LoVo (cell line): ENCODE data around the gene ITGB8.
A peak's percentile ranks its signal among the peaks of the same experiment; 100 is the strongest.

ENCODE experiments used
- DNase-seq: peaks from one replicate; pipeline ENCODE4 v3.0.0-alpha.2; 2016; ENCODE audit warnings: low spot score

The ITGB8 gene

DNA sequence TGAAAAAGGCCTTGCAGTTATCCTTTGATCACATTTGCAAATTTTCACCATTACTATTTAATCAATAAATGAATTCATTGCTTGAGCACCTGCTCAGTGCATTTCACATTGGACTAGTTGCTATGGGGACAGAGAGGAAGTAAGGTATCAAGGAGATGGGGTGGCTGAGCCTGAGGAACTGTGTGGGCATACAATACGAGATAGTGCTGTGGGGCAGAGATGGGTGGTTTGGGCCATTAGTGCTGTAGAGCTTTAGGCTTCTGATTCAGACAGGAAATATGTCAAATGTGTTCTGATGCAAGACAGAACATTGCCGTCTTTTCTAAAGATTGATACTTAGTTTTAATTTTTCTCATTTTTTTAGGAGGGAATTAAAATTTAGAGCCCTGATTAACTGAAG lies 13.2 kb downstream of the ITGB8 start:
- DNase-seq: no peak

DNA sequence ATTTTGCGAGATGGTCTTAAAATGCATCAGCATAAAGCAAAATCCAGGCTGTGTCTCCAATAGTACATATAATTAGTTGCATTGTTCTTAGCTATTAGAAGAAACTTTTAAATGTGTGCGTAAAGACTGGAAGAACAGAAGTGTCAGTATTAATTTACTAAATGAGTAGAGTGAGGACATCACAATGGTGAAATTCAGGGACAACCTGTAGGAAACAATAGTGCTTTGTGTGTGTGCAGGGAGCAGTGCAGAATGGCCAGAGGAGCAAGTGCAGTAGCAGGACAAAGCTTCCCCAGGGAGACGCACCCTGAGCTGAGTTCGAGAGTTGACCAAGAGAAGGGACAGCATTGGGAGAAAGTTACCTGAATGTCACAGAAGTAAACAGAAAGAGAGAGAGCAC lies 13.7 kb downstream of the ITGB8 start:
- DNase-seq: no peak

DNA sequence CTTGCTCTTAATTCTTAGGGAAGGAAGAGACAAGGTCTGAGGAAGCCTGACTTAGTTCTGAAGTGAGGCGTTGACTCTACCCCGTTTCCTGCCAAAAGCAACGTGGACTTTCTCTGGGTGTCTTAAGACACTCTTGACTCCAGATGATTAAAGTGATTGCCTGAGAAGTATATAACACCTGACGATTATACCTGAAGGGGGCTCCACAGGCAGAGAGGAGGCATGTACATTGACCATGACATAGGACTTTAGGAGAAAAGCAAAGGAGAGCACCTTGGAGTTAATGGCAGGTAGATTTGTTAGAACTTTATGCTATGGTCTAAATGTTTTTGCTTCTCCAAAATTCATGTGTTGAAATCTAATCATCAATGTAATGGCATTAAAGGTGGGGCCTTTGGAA lies 15.9 kb downstream of the ITGB8 start:
- no peak for DNase-seq

DNA sequence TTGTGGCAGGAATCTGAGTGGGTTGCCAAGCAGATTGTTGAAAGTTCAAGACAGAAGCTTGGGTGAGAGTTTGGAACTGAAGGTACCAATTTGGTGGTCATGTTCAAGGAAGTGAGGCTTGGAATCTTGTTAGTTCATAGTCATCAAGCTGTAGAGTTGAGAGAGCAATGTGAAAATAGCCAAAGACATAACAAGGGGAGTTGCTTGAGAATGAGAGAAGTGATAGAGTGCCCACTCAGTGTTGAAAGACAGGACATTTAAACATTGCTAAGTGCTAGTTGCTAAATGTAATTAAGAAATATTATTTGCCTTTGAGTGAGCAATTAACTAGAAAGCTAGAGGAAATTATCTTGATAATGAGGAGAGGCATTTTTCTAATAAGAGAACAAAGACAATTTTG lies 17.0 kb downstream of the ITGB8 start:
- DNase-seq: no peak

DNA sequence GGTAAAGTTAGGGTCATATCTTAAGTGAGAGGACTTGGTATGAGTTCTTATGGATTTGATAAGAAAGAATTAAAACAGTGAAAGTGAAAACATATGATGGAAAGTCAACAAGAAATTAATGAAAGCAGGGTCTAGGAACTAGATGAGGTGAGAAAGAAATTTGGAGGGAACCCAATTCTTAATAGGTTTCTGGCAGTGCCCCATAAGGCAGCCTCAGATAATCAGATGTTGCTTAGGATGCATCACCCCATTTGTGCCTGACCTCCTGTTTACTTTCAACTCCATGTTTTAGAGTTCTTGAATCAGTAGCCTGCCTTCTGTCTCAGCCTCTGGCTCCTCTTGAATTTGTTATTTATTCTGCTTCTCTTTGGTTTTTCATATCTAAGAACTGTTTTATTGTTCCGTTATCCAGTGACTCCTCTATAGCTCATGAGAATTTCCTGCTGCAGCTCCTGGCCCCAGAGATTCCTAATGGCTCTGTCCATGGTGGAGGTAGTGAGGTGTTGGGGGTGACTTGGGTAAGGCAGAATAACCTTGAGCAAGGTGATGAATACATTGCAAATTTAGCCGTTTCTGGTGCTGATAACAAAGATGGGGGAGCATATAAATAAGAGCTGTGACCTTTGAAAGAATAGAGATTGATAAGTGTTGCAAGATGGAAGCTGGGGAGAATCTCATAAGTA lies 17.6 kb downstream of the ITGB8 start:
- DNase-seq: no peak

DNA sequence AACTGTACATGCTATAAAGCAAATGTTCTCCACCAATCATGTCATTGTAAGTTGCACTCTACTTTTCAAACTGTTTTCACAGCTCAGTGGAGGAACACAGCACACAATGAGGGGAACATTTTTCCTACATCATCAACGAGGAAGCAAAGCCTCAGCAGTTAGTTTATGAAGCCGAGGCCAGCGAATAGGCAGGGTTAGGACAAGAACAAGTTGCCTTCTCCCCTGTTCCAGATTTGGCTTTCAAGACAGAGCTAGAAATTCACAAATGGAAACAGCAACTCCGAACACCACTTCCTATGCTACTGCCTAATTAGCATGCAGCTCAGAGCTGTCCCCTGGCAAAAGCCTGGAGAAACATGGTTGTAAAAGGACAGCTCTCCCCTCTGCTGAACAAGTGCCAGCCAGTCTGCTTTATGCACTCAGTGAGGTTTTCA lies 19.8 kb downstream of the ITGB8 start:
- no peak for DNase-seq

DNA sequence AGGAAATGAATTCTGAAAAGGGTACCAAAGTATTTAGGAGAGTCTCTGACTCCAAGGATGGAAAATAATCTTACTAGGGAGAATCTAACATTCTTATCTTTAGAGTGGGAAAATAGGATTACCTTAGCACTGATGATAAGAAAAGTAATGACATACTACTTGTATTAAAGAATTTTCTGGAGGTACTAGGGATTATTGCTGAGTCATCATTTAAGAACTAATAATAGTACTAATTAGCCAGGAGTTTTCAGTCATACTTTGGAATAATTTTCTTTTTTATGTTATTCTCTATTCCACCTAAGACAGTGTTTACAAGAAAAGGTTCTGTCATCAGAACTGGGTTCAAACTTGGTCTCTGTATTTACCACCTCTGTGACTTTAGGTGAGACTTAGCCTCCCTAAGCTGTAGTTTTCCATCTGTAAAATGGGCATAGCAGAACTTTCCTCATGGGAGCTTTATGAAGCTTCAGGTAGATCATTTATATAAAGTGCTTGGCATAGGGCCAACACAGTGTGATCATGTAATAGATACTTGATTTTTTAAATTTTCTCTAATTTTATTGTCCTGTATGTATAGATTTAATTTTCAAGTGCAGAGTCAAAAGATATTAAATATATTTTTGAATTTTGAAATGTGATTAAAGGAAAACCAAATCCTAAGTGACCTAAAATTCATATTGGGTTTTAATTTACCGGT lies 20.4 kb downstream of the ITGB8 start:
- DNase-seq: peak; percentile 42

DNA sequence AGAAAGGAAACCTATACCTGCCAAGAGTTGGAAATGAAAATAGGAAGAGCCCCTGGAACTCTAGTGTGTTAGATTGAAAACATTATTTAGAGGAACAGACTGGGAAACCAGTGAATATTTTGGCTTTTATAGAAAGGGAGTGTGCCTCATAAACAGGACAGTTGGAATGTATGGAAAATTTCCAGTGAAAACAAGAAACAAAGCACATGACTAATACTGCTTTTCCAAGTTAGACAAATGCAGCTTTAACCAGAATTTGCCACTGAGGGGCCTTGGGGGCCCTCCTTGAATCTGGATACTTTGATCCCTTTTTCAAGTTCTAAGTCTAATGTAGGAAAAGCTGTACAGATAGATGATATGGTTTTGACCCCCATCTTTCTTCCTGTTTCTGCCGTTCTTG lies 21.2 kb downstream of the ITGB8 start:
- DNase-seq: peak; percentile 80

DNA sequence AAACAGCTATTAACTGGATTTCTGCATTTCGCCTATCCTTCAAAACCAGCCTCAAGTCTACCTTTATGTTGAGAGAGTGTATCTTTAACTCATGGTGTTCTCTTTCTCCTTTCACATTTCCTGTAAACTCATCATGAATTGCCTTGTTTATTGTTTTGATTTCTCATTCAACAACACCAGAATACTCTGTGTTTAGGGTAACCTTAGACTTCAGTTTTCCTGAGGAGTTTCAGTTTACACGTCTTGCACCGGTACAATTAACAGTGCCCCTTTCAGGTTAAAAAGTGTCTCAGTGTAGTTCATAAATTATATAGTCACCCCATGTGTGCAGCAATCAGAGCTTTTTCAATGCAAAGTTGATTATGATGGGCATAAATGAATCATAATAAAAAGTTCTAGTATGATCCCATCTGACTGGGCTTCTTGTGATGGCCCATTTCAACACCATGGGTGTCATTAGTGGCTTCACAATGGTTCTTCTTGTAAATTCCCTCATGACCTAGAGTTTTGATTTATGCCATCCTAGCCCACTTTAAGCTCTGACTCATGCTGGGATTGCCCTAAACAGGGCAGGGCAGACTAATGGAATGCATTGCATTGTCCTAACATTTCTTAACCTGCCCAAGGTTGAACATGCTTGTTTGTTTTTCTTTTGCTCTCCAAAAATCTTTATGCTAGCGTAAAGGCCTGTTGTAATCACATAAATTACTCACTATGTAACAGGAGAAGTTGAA lies 22.0 kb downstream of the ITGB8 start:
- peak; percentile 96 for DNase-seq

DNA sequence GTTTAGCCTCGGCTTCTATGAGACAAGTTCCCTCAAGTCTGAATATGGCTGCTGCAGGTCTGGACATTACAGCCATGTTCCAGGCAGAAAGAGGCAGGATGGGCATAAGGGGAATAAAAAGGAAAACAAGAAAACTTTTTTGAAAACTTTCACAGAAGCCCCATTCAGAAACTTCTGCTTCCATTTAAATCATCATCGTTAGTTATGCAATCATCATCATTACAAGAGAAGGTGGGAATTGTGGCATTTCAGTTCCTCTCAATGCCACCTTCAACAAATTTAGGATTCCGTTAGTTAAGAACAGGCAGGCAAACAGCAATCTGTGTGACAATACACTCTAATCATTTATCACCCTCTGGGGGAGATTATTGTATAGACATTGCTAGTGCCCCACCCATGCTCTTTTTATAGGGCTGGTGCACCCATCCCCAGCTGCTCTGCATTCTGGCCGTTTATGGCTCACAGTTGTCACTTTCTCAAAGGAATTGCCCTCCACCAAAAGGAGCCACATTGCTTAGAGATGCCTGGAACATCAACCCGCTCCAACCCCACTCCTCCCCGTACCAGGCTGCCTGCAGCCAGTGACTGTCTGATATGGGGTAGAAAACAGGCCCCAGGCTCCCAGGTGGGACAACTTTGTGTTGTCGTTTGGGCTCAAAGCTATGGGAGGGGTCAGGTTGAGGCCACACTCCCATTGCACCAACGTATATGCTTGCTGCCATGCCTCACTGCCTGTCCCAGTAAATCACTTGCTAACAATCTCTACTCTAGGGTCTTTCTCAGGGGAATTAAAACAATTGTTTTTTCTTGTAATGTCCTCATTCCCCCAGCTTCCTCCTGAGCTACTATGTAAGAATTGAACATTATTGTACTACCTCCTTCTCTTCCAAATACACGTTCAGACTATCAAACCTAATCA lies 24.2 kb downstream of the ITGB8 start:
- peak; percentile 50 for DNase-seq

DNA sequence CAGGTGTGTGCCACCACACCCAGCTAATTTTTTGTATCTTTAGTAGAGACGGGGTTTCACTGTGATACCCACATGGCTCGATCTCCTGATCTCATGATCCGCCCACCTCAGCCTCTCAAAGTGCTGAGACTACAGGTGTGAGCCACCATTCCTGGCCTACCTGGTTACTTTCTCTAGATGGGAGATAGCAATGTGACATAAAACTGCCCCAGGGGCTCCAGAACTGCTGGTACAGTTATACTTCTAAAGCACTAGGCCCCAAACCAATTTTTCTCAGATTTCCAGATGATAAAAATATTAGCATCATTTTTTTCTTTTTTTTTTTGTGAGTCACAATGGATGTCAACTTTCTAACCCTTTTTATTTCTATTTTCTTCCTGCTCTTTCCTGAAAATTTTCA lies 27.4 kb downstream of the ITGB8 start:
- DNase-seq: no peak

DNA sequence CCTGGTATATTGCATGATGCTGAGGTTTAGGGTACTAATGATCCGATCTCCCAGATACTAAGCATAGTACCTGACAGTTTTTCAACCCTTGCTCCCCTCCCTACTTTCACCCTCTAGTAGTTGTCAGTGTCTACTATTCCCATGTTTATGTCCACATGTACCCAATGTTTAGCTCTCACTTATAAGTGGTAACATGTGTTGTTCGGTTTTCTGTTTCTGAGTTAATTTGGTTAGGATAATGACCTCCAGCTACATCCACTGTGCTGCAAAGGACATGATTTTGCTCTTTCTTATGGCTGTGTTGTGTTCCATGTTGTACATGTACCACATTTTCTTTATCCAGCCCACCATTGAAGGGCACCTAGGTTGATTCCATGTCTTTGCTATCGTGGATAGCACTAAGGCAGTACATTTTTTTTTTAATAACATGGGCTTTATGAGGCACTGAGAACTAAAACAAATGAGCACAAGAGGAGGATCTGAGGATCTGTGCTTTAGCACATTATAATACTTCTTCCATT lies 28.1 kb downstream of the ITGB8 start:
- no peak for DNase-seq

DNA sequence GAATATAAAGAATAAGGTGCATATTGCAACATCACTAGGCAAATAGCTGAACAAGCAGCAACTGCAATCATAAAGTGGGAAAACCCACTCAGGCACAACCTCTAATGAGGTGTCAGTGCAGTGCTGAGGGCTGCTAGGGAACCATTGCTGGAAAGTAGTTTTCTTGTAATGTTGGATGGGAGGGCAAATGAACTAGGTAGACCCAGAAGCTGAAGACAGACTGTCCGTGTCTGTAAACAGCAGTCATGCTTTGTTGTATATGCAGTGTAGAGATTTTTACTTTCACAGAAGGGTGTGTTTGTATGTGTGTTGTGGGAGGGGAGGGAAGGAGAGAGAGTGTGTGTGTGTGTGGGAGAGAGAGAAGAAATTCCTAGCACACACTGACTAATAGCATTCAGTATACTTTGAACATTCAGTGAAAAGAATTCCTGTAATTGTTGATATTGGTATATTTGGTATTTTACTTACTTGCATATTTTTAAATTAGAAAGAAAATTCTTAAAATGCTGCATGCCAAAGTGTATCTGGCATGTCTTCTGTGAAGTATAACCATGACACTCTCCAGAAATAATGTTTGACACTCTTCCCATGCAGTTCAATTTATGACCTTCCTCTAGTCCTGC lies 28.8 kb downstream of the ITGB8 start:
- DNase-seq: no peak

DNA sequence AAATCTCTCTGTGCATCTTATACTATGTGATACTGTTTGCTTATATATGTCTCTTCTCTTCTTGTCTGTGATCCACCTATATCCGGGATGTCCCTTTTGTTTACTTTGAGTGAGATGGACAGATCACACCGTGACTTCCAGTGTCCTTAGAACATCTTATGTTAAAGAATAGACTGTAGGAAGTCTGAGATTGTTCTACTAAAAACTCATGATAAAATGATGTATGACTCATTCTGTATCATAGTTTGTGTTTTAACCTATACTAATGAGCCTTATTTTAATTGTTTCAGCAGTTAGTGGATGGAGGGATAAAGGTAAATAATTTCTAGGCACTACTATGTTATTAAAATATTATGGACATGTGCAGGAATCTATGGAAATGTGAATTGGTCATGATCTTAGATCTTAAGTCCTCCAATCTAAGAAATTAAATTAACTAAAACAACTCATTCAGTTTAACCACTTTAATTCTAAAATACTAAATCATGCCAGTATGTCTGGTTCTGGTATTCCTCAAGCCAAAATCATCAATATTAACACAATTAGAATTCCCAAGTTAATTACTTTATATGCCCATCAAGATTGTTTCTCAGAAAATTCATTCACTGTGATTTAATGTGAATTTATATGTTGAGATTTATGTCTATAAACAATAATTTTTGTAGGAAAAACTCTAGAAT lies 32.0 kb downstream of the ITGB8 start:
- no peak for DNase-seq

DNA sequence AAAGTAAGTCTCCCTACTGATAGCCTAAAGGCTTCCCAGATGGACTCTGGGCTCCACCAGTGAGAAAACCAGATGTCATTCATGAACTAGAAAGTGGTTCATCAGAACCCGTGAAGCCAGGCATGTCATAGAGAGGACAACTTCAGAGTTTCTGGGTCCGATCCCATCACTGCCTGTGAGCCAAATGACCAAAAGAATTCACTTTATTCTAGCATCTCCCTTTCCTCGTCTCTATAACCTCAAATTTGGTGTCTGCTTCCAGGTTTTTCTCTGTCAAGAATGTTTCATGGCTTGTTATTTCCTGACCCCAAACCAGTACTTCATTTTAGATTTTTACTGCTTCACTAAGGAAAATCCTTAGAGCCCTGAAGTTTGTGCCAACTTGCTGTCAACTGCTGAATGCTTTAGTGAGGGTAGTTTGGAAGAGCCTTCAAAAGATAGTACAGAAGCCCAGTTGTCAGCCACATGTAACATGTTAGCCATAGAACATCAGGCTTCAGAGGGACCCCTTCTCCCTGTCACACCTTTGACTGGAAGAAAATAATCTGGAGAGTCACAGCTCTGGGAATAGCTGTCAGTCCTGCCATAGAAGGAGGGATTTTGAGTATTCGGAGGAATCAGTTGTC lies 34.0 kb downstream of the ITGB8 start:
- DNase-seq: no peak

DNA sequence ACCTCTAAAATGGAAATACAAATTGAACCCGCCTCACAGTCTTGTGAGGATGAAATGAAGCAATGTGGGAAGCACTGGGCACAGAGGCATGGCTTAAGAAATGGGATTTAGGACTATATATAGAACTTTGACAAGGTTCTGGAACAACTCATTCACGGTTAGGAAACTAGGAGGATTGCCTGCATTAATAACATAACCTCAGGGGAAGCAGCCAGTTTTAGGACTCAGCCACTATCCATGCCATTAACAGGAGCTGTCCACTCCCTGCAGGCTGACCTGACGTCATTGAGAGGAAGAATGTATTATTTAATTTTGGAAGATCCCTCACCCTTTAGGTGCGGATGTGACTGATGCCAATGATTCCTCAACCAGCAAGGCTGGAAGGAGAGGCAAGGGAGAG lies 34.8 kb downstream of the ITGB8 start:
- DNase-seq: no peak

DNA sequence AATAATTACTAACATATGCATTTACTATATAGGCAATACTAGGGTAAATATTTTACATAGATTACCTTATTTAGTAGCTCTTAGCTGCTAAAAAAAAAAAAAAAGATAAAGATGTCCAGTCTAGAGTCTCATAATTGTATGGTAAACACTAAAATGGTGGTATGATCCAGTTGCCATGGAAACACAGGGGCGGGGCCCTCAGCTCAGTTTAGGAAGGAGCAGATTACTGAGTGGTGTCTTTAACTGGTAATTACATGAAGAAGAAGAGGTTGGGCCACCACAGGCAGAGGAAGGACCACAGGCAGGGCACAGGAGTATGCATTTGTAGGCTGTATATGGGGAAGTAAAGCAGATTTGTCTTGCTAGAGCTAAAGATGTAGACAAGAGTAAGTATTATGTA lies 43.7 kb downstream of the ITGB8 start:
- DNase-seq: no peak

DNA sequence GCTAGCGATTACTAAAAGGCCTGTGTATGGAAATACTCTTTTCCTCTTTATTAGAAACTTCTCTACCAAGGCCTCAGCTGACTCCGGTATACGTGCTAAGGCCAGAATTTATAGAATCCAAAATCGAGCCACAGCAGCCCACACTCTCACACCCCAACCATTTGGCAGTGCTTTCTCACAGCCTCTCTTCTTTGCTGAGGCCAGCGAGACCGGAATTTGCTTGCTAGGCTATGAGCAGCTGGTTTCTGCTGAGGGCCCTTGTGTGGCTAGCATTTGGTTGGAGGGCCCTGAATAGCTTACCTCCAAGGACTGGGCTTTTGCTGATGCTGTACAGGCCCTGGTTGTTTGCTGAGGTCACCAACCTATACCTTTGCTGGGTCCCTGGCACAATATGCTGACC lies 46.1 kb downstream of the ITGB8 start:
- DNase-seq: no peak

DNA sequence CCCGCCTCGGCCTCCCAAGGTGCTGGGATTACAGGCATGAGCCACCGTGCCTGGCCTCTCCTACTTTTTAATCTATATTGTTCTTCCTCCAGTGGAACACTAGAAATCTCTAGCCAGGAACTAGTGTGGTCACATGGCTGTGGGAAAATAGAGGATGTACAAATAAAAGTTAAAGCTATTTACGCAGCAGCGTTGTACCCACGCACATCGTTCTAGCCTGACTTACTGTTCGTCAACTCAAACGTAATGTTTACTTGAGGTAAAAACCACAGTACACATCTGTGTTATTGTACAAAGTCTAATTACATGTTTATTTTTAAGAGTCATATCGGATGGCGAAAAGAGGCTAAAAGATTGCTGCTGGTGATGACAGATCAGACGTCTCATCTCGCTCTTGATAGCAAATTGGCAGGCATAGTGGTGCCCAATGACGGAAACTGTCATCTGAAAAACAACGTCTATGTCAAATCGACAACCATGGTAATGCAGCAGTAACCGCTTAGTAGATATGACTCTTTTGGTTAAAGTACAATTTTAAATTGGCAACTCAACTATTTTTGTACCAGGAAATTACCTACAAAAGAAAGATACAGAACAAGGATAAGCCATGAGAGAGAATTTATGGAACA lies 50.8 kb downstream of the ITGB8 start:
- DNase-seq: no peak

DNA sequence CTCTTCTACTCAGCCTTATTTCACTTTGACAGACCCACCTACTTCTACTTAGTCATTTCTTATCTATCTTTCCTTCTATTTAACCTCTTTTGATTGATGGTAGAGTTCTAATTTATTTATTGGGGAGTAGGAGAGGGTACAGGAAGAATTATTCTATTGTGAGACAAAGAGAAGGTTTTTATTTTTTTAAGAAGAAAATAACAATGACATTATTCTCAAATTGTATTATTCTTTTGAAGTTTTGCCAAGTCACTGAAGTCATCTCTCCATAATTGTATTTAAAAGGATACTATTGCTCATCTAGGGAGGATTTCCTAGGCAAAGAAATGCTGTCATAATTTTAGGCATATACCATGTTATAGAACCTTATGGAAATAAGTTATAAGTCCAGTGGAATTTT lies 52.7 kb downstream of the ITGB8 start:
- DNase-seq: no peak
